Suprapubic skin (tissue), 4 donors: ENCODE measurements around the gene INPP4B. TPM values are rescaled to one million over a fixed set of nuclear protein-coding genes. Genes with fewer than 3 reads are reported as not detected.

Experiments
- DNase-seq, 2 donors: peaks; one replicate each; pipeline ENCODE4 v3.0.0-alpha.2; 2019; ENCODE audit warnings: low spot score in 2 of 2
- H3K27ac ChIP-seq: fragments of 200-600 bp; sonication (generic); one replicate; pipeline ENCODE4 v1.5.1; 2019
- H3K27me3 ChIP-seq: fragments of 200-600 bp; sonication (generic); one replicate; pipeline ENCODE4 v1.5.1; 2019
- H3K36me3 ChIP-seq: fragments of 200-600 bp; sonication (generic); one replicate; pipeline ENCODE4 v1.5.1; 2019
- H3K4me1 ChIP-seq: fragments of 200-600 bp; sonication (generic); one replicate; pipeline ENCODE4 v1.5.1; 2019
- H3K4me3 ChIP-seq: fragments of 200-600 bp; sonication (generic); one replicate; pipeline ENCODE4 v1.5.1; 2019; ENCODE audit warnings: mild to moderate bottlenecking
- H3K9me3 ChIP-seq: fragments of 200-600 bp; sonication (generic); one replicate; pipeline ENCODE4 v1.5.1; 2019
- CTCF ChIP-seq, 2 donors: fragments of 200-600 bp in 1 of 2; fragments of 450-650 bp in 1 of 2; sonication (generic) in 1 of 2; IDR thresholded peaks; one replicate each; pipeline ENCODE4 v1.5.1; 2016 to 2019; ENCODE audit warnings: antibody characterized with exemption in 2 of 2, mild to moderate bottlenecking in 1 of 2, moderate library complexity in 1 of 2
- EP300 ChIP-seq: sonication (generic); formaldehyde crosslinking; IDR thresholded peaks from one replicate; pipeline ENCODE4 v1.6.1; 2017; ENCODE audit warnings: antibody characterized with exemption
- POLR2A ChIP-seq, 2 donors: fragments of 450-650 bp; IDR thresholded peaks; one replicate each; pipeline ENCODE4 v1.6.1; 2017; ENCODE audit warnings: antibody characterized with exemption in 2 of 2, mild to moderate bottlenecking in 2 of 2, moderate library complexity in 2 of 2
- POLR2AphosphoS5 ChIP-seq, 3 donors: sonication (generic); formaldehyde crosslinking; IDR thresholded peaks; one replicate each; pipeline ENCODE4 v1.6.1; 2017; ENCODE audit warnings: antibody characterized with exemption in 3 of 3
- WGBS: methylation state at CpG from one replicate; pipeline ENCODE4 v1.1.5; 2018; 5-methylcytosine and 5-hydroxymethylcytosine counted together
- total RNA-seq, 4 donors: library from RNA; depleted of rRNA; stranded (reverse); fragments of >200 nt; gene quantifications; one replicate each; pipeline ENCODE4 v1.1.0, GENCODE V29; 2016

Gene INPP4B
- total RNA-seq, 4 donors from 2014 or later: 12.4 to 27.4 (median 17.4) TPM

GRCh38 chr4:142318280-142318679 is 527.8 kb downstream of the INPP4B start:
- Histone ChIP-seq H3K9me3 (no peaks in the 10 kb centered on the region), H3K27ac (no peak overlapping the region), H3K4me3 (no peak overlapping the region), H3K4me1 (peaks cover 4% of the 10 kb centered on the region), H3K27me3 (no peaks in the 10 kb centered on the region), H3K36me3 (no peaks in the 10 kb centered on the region)
- TF ChIP-seq POLR2AphosphoS5 (IDR thresholded peaks at IDR 0.05): no peak
- TF ChIP-seq EP300: no peak
- no peak for TF ChIP-seq POLR2A (IDR thresholded peaks at IDR 0.05)
- TF ChIP-seq CTCF (IDR thresholded peaks at IDR 0.05): no peak
- no peak for DNase-seq
- 64% methylated on average over 1 of the region's 1 CpG for WGBS

- Histone ChIP-seq H3K36me3 (no peaks in the 10 kb centered on the region), H3K4me3 (no peak overlapping the region), H3K4me1 (peaks cover 4% of the 10 kb centered on the region), H3K27ac (no peak overlapping the region), H3K27me3 (no peaks in the 10 kb centered on the region), H3K9me3 (no peaks in the 10 kb centered on the region)
- TF ChIP-seq POLR2A (IDR thresholded peaks at IDR 0.05) (no peak), CTCF (IDR thresholded peaks at IDR 0.05) (no peak), EP300 (no peak), POLR2AphosphoS5 (IDR thresholded peaks at IDR 0.05) (no peak)
- 90% methylated on average over 2 of the region's 2 CpGs for WGBS
- no peak for DNase-seq
These were observed 529.2 kb downstream of the INPP4B start for GRCh38 chr4:142316913-142317312.

GRCh38 chr4:142316025-142316424 is 530.1 kb downstream of the INPP4B start:
- Histone ChIP-seq H3K27ac (no peak overlapping the region), H3K36me3 (no peaks in the 10 kb centered on the region), H3K4me3 (no peak overlapping the region), H3K9me3 (no peaks in the 10 kb centered on the region), H3K27me3 (no peaks in the 10 kb centered on the region), H3K4me1 (peaks cover 4% of the 10 kb centered on the region)
- no peak for DNase-seq
- TF ChIP-seq EP300 (no peak), POLR2A (IDR thresholded peaks at IDR 0.05) (no peak), CTCF (IDR thresholded peaks at IDR 0.05) (no peak), POLR2AphosphoS5 (IDR thresholded peaks at IDR 0.05) (no peak)
- 79% methylated on average over 2 of the region's 2 CpGs for WGBS

DNA sequence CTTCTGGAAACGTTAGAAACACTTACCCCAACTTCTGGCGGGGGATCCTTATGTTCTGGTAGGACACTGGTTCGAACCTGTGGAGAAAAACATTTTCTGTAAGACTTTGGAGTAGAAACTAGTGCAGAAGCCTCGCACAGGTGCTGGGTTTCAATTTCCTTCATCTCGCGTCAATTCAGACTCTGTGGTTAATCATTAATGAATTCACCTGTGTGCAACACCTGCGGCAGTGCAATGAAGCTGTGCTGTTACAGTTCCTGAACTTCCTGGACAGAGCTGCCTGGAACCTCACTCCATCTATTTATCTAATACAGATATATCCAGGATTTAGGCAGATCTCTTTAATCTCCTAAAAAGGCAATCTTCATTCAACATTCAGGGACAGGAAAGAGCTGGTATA is 531.4 kb downstream of the INPP4B start:
- Histone ChIP-seq H3K36me3 (no peaks in the 10 kb centered on the region), H3K9me3 (no peaks in the 10 kb centered on the region), H3K27ac (no peak overlapping the region), H3K4me1 (peaks cover 4% of the 10 kb centered on the region), H3K27me3 (no peaks in the 10 kb centered on the region), H3K4me3 (no peak overlapping the region)
- TF ChIP-seq POLR2A (IDR thresholded peaks at IDR 0.05) (no peak), CTCF (IDR thresholded peaks at IDR 0.05) (no peak), EP300 (no peak), POLR2AphosphoS5 (IDR thresholded peaks at IDR 0.05) (no peak)
- WGBS: 68% methylated on average over 7 of the region's 7 CpGs
- no peak for DNase-seq

DNA sequence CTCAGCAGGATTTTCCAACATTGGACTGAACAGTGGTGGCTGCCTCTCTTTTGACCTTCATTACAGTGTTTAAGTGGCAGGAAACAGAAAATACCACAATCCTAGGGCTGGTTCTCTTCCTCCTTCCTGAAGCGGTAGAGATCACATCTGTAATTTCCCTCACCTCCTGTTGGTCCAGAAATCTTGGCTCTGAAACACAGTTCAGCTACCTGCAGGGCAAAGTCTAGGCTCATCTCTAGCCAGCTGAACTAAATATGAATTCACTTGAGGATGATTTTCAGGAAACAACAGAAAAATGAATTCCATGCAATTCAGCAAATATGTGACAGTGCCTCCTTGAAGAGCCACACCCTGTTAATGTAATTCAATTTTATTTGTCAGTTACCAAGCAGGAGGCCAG is 531.9 kb downstream of the INPP4B start:
- no peaks in the 10 kb centered on the region for H3K9me3 ChIP-seq
- DNase-seq: no peak
- WGBS: 54% methylated on average over 1 of the region's 1 CpG
- no peak overlapping the region for H3K4me3 ChIP-seq
- no peaks in the 10 kb centered on the region for H3K36me3 ChIP-seq
- H3K27me3 ChIP-seq: no peaks in the 10 kb centered on the region
- no peak overlapping the region for H3K27ac ChIP-seq
- TF ChIP-seq POLR2AphosphoS5 (IDR thresholded peaks at IDR 0.05) (no peak), CTCF (IDR thresholded peaks at IDR 0.05) (no peak), EP300 (no peak), POLR2A (IDR thresholded peaks at IDR 0.05) (no peak)
- H3K4me1 ChIP-seq: peaks cover 4% of the 10 kb centered on the region
